ENCODE results near the gene PPP6R3.

DNA sequence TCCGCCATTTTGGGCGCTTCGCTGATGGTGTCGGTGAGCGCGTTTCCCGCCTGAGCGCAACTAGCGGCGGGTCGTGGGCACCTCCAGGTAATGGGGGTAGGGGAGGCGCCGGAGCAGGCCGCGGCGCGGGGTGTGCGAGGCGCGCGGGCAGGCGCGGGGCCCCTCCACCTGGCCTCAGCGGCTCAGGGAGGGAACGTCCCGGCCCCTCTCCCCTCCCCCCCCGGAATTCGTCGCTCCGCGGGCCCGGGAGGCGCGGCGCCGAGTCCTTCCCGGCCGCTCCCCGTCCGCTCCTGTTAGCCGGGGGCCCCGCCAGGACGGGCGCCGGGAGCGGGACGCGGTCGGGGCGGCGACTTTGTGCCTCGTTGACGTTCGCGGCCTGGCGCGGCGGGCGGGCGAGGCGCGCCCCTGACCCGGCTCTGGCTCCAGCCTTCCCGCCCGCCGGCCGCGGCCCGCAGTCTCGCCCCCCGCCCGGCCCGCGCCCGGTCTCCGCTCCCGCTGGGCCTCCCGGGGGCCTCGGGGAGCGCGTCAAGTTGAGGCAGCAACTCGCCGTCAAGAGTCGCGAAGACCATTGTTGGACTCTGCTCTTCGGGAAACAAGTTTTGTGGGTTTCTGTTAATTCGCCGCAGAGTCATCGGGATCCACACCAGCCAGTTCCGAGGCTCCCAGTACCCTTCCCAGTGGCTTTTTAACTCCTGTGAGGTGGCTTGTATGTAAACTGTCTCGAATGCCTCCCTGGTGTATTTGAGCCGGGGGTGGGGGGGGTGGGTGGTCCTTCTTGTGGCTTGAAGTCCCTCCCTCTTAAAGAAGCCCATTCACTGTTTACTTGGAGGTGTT, at the start of gene PPP6R3:
- no peak; the same call in 1 of the 2 replicates for TF ChIP-seq POLR2AphosphoS5 (IDR thresholded peaks at IDR 0.05; ENCODE audit: low read depth, low read length)
- 0 out of 2 replicates have a peak, but pooled peaks have one; percentile 9 for TF ChIP-seq SIN3A (IDR thresholded peaks at IDR 0.05; ENCODE audit: borderline replicate concordance, insufficient read depth, low read length)
- 0 out of 4 replicates have a peak, but pooled peaks of 1 of the 2 experiments have one; percentile 12 for TF ChIP-seq REST (IDR thresholded peaks at IDR 0.05; ENCODE audit: insufficient read depth in 1 of 2, low read depth in 2 of 2, low read length in 2 of 2)
- TF ChIP-seq TAF1 (IDR thresholded peaks at IDR 0.05; ENCODE audit: borderline replicate concordance, insufficient read depth, low read length) = peak; percentile 62; the same call in 1 of the 2 replicates
